Measurements from ENCODE around the gene GRID2.

GRID2 gene

DNA sequence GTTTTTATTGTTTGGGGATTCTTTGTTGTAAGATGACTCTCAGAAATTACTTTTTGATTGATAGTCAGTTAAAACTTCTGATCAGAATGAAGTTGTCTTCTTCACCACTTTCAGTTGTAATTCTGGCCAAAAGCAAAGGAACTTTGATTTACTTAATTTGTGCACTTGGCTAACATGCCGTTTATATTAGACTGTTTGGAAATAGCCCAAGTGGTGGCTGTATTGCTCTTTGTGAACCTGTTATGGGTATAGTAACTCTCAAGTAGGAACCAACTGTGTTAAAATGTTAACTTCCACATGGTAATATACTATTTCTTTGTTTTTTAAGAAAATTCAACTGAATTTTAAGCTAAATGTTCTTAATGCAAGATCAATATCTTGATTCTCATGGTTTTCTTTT lies 581.9 kb downstream of the GRID2 start:
- in situ Hi-C loops (cut with HindIII; ENCODE audit: low sequenced_read_pairs): no loop called here

DNA sequence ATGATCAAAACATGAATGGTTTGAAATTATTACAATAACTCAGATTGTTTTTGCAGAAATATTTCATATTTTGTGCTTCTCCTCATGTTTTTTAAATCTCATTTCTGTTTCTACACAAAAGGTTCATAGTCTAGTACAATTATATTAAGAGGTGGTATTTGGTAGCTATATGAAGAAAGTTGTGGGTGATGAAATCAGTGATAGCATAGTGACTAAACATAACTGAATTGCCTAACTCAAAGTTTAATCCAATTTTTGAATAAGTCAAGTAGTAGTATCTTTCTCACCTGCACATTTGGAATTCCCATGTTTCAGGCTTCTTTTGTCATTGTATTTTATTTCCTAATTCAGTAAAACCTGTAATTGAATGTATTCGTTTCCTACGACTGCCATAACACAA lies 648.7 kb downstream of the GRID2 start:
- in situ Hi-C loops (cut with HindIII; ENCODE audit: low sequenced_read_pairs): no loop called here

DNA sequence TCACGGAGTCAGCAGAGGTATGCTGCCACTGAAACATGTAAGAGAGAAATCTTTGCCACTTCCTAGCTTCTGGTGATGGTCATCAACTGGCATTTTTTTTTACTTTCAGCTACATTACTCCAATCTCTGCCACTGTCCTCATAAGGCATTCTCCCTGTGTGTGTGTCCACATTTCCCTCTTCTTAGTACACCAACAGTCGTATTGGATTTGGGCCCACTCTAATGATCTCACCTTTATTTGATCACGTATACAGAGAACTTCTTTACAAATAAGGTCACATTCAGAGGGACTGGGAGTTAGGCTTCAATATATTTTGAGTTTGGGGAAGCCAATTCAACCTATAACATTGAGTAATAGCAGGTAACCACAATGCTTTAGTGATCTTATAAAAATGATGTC lies 649.1 kb downstream of the GRID2 start:
- in situ Hi-C loops (cut with HindIII; ENCODE audit: low sequenced_read_pairs): no loop called here

DNA sequence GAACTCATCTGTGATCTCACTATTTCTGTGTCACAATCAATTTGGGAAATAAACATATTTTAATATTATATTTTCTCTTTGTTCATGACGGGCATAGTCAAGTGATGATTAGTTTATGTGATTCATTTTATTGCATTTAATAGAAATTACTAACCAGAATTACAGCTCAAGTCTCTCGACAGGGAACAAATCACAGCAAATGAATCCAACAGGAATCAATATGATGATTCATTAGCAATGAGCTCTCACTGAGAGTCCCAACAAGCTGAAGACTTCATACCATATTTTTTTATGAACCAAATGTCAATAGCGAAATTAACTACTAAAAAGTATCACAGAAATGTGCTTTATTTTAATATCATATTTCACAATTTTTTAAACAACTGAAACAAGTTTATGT lies 649.7 kb downstream of the GRID2 start:
- in situ Hi-C loops (cut with HindIII; ENCODE audit: low sequenced_read_pairs): no loop called here

DNA sequence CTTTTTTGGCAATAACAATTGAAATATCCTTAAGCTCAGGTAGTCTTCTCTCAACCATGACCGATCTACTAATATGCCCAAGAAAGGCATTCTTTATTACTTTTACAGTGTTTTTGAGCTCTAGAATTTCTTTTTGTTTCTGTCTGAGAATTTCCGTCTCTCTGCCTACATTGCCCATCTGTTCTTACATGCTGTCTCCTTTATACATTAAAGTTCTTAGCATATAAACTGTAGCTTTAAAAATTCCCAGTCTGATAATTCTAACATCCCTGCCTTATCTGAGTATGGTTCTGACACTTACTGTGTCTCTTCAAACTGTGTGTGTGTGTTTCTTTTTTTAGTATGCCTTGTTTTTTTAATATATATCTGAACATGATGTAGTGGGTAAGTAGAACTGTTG lies 658.1 kb downstream of the GRID2 start:
- in situ Hi-C loops (cut with HindIII; ENCODE audit: low sequenced_read_pairs): no loop called here

DNA sequence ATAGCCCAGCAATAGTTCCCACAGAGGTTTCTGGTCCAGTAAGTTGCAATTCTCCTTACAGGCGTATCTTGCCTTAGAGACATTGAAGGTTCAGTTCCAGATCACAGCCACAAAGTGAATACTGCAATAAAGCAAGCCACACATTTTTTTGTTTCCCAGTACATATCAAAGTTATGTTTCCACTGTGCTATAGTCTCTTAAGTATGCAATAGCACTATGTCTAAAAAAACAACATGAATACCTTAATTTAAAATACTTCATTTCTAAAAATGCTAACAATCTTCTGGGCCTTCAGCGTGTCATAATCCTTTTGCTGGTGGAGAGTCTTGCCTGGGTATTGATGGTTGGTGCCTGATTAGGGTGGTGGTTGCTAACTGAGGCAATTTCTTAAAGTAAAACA lies 659.1 kb downstream of the GRID2 start:
- in situ Hi-C loops (cut with HindIII; ENCODE audit: low sequenced_read_pairs): no loop called here

DNA sequence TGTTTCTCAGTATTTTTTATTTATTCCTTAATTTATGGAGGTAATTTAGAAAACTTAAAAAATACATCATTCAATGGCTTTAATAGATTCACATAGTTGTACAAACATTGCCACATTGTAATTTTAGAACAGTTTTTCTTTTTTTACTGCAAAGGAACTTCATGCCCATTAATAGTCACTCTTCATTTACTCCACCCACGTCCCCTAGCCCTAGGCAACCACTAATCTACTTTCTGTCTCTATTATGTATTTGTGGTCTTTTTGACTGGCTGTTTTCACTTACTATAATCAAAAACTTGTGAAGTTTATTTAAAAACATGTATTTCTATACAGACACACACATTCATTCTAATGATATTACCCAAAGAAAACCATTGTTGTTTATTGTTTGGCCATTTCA lies 664.8 kb downstream of the GRID2 start:
- in situ Hi-C loops (cut with HindIII; ENCODE audit: low sequenced_read_pairs): no loop called here

DNA sequence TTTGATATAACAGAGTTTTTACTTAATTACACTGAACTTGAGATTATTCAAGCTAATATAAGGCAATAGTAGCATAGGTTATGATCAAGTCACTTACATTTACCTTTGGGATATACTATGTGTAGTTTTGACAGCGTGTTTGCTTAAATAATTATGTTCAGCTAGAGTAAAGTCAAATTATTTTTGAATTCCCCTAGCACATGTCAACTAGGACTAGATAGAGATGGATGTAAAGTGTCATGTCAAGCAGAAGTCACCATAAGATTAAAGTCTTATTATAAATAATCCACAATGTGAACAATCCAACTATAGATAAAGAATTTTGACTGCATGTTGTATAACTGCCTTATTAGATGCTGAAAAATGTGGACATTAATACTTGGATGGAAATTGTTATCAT lies 665.2 kb downstream of the GRID2 start:
- in situ Hi-C loops (cut with HindIII; ENCODE audit: low sequenced_read_pairs): no loop called here

DNA sequence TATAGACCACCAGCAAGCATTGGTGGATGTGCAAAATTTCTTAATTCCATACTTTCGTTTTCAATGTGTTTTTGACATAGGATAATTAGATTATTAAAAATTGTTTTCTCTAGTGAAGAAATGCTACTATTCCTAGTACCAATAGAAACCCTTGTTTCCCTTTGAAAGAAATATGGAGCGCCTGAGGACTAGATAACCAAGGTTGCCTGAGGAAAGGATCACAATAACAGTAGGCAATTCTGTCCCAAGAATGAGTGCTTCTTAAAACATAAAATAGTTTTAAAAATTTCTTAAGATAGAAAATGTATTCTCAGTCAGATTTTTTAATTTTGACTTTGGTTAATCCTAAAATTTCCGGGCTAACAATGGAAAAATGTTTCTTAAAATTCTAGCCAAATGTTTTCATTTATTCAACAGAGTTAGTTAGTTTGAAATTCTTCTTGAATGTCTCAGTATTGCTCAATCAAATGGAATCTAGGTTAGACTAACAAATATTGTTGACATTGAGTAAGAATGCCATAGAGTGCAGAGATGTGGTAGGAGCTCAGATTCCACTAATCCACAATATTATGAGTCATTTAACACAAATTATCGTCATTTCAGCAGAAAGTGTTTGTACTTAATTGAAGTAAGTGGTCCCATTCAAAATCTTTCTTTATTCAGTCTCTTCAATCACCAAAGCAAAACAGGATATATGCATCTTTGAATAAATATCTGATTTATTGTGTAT lies 666.0 kb downstream of the GRID2 start:
- in situ Hi-C loops (cut with HindIII; ENCODE audit: low sequenced_read_pairs): no loop called here

DNA sequence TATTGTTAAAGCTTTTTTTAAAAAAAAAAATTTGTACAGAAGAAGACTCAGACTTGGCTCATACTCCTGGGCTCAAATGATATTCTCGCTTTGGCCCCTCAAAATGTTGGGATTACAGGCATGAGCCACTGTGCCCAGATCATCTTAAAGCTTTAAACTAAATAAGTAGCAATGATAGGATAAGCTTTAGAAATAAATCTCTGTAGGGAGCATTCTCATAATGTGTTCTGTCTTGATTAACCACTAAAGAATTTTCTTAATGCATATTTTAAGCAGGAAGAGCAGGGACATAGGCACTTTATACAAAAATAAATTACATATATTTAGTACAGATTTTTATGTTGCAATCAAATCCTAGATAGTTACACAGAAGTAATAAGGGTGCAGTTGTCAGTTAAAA lies 667.2 kb downstream of the GRID2 start:
- in situ Hi-C loops (cut with HindIII; ENCODE audit: low sequenced_read_pairs): no loop called here

DNA sequence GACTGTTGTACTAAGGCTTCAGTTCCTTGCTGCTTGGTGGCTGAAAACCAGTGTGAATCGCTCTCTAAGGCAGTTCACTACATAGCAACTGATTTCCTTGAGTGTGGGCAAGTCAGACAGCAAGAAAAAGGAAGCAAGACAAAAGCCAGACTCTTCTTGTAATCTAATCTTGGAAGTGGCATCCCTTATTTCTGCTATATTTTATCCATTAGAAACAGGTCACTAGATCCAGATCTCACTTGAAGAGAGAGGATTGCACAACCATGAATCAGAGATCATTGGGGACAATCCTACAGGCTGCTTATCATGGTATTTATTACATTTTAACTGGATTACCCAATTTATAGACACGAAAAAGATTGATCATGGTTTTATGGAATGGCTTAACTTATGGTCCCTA lies 684.5 kb downstream of the GRID2 start:
- in situ Hi-C loops (cut with HindIII; ENCODE audit: low sequenced_read_pairs): no loop called here

DNA sequence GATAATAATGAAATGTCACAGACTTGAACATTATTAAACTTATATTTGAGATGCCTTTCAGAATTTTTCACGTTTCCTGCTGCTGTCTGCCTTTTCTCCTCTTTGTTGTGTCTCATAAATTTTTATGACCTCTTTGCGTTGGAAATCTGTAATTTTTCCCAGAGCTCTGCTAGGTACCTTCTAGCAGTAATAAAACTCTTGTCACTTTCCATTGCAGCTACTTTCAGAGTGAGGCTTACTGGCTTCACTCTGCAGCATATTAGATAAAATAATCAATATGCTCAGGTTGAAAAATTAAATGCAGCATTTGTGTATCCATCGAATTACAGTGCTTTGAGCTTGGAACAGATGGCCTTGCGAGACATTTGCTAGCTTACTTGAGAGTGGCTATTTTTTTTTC lies 689.0 kb downstream of the GRID2 start:
- in situ Hi-C loops (cut with HindIII; ENCODE audit: low sequenced_read_pairs): no loop called here

DNA sequence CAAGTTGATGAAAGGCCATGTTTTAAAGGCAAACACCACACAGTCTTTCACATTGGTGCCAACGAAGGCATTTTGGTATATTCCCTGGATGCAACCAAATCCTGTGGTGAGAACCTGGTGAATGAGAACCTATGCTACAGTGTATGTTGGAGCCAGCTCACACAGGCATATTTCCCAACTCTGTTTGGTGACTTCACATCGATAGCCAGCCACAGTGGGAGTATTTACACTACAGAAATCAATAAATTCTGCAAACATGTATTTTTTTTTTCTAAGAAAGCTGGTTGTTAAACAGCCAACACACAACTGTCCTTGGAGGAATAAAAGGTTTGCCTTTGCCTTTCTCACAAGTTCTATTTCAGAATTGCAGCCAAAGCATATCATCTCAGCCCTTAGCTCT lies 691.0 kb downstream of the GRID2 start:
- in situ Hi-C loops (cut with HindIII; ENCODE audit: low sequenced_read_pairs): no loop called here

DNA sequence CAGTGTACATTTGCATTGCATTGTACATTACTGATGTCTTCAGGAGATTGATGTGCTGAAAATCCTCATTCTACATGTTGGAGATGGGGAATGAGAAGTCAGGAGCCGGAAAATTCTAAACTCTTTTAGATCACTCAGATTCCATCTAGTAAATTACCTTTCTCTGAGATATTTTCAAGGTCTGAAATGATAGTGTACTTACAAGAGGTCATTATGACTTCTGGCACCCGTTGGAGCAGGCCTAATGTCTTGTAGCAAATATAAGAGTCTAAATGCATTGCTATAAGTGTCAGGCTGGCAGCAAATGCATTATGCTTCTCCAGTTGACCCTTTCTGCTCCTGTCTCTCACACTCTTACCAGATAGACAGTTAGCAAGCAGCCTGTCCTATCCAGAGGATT lies 692.8 kb downstream of the GRID2 start:
- in situ Hi-C loops (cut with HindIII; ENCODE audit: low sequenced_read_pairs): no loop called here

DNA sequence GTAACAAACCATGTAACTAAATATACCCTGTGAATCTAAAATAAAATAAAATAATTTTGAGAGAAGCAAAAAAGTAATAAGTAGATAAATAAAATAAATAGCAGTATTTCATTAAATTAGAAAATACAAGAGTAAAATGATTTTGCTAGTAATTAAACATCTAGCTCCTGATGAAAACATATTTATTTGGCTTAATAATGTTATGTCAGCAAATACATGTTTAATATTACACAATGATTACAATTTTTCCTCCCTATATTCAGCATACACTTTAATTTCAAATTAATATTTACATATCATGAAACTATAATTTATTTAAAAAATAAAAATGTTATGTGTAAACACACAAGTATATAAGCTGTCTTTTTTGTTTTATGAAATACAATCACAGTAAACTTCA lies 697.1 kb downstream of the GRID2 start:
- in situ Hi-C loops (cut with HindIII; ENCODE audit: low sequenced_read_pairs): no loop called here

DNA sequence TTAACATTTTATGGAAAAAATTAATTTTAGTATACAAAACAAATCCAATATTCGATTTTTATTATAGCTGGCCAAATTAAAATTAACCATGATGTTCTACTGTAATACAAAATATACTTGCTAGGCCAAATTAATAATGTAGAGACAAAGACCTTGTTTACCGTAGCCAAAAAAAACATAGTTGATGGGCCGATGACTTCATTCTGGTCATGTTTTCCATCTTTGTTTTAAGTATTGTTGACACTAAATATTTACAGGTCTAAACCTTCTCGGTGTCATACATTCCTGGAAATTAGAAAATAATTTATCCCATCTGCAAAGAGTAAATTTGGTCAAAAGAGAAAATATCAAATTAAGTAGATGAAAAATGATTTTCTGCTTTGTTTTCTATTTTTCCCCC lies 698.5 kb downstream of the GRID2 start:
- in situ Hi-C loops (cut with HindIII; ENCODE audit: low sequenced_read_pairs): no loop called here

DNA sequence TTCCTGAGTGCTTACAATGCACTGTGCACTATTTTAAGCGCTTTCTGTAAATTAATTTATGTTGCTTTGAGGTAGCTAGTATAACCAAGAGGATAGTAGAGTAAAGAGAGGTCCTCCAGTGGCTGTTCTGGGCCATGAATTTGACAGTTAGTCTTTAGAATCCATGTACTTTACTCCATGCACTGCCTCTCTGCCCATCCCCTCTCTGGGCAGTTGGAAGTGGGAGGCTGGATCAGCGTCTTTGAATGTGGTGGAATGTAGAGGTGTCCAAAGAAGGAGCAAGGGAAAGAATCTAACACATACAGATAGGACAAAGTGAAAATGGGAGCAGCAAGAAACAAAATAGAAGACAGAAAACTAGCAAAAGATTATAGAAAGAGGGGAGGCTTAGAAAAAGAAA lies 712.6 kb downstream of the GRID2 start:
- in situ Hi-C loops (cut with HindIII; ENCODE audit: low sequenced_read_pairs): no loop called here

DNA sequence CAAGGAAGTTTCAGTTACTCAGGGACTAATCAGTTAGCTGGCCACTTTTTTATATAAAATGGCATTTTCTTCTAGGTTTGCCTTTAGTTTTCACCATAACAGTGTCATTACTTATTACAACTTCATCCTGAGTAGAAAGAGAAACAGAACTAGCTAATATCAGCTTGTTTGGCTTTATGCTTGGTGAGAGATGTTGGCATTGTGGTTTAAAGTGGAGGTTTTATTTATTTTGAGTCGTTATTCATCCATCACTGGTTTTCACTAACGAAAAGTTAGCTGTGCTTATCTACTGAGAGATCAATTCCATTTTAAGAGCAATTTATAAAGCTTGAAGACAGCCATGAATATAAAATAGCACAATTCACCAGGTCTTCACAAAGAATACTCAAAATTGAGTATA lies 714.5 kb downstream of the GRID2 start:
- in situ Hi-C loops (cut with HindIII; ENCODE audit: low sequenced_read_pairs): no loop called here

DNA sequence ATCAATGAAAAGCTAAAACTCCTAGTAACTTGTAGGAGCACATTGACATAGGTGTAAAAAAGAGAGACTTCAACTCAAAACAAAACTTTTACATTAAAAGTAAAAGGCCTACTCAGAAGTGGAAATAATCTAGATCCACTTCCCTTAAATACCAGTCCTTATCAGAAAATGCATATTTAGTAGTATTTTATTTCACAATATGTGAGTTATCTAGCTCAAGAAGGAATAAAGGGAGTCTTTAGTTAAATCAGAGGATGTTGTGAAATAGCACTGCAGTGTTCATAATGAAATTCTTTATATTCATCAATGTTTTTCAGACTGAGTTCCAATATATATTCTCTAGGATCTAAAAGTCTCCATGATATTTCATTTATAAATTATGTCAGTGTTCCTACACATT lies 715.0 kb downstream of the GRID2 start:
- in situ Hi-C loops (cut with HindIII; ENCODE audit: low sequenced_read_pairs): no loop called here

DNA sequence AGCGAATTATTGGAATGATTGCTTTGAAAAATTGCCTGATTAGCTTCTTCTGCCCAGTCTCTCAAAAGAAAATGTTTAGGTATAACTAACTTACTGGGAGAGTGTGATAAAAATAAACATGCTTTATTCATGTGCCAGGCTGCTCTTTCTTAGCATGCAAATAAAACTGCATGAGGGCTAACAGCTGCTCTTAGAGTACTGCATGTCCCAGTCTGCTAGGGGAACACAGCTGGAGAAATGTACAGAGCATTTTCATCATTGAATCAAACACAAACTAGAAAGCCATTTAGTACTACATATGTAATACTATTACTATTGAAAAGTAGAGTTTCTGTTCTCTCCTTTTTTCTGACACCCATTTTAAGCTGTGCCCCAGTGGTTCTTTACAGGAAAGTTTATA lies 726.0 kb downstream of the GRID2 start:
- in situ Hi-C loops (cut with HindIII; ENCODE audit: low sequenced_read_pairs): no loop called here

DNA sequence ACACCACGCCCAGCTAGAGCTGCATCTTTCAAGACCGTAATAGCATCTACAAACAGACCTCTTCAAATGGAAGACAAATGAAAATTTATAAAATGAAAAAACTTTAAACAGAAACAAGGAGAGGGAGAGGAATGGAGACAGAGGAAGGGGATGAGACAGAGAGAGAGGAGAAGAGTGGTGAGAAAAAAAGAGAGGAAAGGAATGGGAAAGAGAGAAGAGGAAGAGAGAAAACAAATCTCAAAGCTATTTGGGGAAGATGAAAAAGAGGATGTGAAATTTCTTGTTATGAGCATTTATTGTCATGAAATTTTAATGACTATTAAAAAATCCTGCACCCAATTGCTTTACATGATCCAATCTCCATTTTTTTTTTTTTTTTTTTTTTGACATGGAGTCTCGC lies 726.9 kb downstream of the GRID2 start:
- in situ Hi-C loops (cut with HindIII; ENCODE audit: low sequenced_read_pairs): no loop called here

DNA sequence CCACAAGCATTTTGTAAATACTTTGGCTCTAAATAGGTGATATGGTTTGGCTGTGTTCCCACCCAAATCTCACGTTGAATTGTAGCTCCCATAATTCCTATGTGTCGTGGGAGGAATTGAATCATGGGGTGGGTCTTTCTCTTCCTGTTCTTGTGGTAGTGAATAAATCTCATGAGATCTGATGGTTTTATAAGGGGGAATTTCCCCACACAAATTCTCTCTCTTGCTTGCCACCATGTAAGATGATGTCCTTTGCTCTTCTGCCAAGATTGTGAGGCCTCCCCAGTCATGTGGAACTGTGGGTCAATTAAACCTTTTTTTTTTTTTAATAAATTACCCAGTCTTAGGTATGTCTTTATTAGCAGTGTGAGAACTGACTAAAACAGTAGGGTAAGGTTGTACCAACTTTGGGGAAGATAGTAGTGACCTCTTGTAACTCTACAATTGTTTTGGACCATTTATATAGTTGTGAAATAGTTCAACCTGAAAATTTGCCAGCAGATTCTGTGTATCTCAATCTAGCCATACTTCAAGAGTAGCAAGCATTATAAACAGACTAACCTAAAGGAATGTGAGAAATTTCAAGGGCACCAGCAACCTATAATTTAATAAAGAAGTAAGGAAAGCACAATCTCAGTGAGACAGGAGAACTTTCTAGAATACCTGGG lies 727.8 kb downstream of the GRID2 start:
- in situ Hi-C loops (cut with HindIII; ENCODE audit: low sequenced_read_pairs): no loop called here

DNA sequence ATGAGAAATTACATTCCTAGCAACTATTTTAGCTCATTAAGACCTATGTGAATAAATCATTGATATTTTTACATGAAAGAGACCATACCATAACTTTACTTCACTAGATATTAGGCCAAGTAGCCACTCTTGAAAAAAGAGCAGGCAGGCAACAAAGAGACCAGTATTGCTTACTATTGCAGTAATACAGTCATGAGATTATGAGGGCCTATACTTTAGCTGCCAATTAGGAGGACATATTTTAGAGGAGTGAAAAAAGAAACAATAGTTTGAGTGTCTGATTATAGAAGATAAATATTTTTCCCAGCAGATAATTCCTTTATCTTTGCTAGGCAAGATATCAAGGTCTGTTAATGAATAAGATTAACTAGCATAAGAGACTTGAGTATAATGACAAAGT lies 739.0 kb downstream of the GRID2 start:
- in situ Hi-C loops (cut with HindIII; ENCODE audit: low sequenced_read_pairs): no loop called here
